Measurements from ENCODE around the gene RAD23B. TPM values are rescaled to one million over a fixed set of nuclear protein-coding genes. Genes with fewer than 3 reads are reported as not detected.

RAD23B gene
- polyA plus RNA-seq, 3 donors, result 32.5 to 63.6 (median 58.4) TPM

DNA sequence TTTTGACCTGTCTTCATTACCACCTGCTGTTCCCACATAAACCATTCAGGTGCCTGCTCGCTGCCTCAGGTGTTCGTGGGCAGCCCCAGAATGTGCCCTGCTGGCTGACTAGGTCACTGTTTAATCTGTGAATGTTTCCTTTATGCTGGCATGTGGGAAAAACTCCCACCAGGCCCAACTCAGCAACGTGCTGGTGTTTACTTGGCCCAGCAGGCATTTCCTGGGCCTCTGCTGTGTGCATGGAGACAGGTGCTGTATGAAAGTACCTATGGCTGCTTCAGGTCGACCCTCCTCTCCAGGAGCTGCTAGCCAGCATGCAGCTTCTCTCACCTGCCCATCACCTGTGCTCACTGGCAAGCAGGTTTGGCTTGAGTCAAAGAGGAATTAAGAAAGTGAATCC lies 65.8 kb downstream of the RAD23B start:
- 27 to 55% (median 55%) methylated on average over 4 of the region's 4 CpGs for WGBS, 3 donors
- no peak overlapping the region for H3K27ac ChIP-seq (ENCODE audit: low read depth, low read length)

DNA sequence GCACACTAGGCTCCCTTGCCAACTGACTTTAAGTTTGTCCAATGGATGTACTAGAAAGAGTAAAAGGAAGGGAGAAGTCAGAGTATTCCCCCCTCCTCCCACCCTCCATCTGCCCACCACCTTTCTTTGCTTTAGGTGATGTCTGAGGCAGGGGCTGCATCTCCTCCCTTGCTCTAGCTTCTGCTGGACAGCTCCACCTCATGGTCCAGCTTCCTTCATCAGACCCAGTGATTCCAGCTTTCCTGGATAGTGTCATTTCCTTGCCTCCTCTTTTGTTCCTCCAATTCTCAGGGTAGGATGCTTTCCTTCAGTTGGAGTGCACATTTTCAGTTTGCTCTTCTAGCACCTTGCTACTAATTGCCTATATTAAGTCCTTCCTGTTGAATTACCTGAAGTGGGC lies 67.4 kb downstream of the RAD23B start:
- no peak overlapping the region for H3K27ac ChIP-seq (ENCODE audit: low read depth, low read length)

DNA sequence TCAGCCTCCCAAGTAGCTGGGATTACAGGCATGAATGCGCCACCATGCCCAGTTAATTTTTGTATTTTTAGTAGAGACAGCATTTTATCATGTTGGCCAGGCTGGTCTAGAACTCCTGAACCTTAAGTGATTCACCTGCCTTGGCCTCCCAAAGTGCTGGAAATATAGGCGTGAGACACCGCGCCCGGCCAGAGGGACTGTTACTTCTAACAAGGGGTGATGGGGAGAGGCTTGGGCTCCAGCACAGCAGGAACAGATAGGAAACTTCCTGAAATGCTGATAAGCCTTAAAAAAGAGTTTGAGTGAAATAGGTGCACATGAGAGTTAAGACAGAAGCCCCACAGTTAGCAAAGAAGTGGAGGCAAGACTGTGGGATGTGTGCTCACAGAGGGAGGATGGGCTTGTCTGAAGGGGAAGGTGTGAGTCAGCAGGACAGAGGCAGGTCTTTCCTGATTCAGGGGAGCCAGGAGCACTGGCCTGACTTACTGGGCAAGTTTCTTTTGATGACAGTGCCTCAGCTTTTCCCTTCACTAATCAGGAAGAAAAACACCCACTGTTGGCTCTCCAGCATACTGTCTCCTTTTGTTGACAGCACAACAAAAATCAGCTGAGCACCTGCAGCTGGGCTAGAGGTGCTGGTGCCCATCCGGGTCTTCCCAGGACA lies 68.4 kb downstream of the RAD23B start:
- no peak overlapping the region for H3K27ac ChIP-seq (ENCODE audit: low read depth, low read length)
- WGBS, 3 donors, result 84 to 93% (median 91%) methylated on average over 6 of the region's 6 CpGs

DNA sequence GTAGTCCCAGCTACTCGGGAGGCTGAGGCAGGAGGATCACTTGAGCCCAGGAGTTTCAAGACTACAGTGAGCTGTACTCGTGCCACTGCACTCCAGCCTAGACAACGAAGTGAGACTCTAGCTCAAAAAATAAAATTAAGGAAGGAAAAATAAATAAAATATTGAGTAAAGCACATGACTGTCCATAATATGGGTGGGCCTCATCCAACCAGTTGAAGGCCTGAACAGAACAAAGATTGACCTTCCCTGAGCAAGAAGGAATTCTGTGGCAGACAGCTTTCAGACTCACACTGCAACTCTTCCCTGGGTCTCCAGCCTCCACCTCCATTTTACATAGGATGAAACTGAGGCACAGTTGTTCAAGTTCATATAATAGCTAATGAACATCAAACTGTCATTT lies 72.3 kb downstream of the RAD23B start:
- H3K27ac ChIP-seq (ENCODE audit: low read depth, low read length), result no peak overlapping the region
- WGBS, 3 donors, result 82 to 95% (median 89%) methylated on average over 3 of the region's 3 CpGs

DNA sequence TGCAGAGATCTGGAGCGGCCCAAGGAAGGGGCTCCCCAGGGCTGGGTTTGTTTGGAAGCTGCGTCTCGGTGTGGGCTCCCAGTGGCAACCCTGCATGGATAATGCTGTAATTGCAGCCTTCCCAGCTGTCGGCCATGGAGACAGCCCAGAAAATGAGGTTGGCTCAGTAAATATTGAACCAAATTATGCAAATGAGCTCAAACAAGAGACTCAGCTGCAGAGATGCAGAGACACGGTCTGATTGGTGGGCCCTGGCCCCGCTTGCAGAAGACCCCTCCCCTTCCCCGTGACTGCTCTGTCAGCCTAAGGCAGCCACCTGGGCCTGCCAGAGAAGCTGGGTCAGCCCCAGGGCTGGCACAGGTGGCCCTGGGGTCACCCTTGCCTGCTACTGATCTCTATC lies 75.9 kb downstream of the RAD23B start:
- no peak overlapping the region for H3K27ac ChIP-seq (ENCODE audit: low read depth, low read length)
- WGBS, 3 donors, result 51 to 85% (median 80%) methylated on average over 7 of the region's 7 CpGs

DNA sequence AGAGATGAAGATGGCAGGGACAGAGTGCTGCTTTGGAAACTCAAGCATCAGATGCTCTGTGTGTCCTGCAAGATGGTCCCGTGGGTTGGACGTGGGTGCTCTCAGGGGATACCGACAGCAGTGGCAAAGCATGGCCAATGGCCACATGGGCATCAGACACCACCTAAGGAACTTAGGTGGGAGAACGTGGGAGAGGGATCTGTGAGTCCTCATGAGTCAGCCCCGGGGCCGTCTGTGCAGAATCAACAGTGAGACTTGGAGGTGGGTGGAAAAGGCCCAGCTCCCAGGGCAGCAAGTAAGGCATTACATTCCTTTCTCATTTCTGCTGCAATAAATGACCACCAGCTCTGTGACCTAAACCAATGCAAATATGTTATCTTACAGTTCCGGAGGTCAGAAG lies 77.0 kb downstream of the RAD23B start:
- WGBS, 3 donors, result 75 to 89% (median 81%) methylated on average over 7 of the region's 7 CpGs
- no peak overlapping the region for H3K27ac ChIP-seq (ENCODE audit: low read depth, low read length)

DNA sequence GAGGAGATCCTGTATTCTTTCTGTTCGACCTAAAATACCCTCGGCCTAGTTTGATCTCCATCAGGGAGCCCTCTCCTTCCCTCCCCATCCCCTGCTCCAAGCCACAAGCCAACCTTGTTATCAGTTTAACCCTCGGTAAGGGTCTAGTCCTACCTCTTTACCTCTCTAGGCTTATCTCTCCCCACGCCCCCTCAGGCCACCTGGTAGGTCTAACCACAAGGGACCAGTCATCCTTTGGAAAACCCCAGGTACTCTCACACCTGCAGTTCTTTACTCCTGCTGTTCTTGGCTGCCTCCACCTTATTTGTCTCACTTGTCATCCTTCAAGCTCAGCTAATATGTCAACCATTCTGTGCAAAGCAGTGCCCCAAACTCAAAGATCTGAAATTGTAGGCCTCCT lies 78.7 kb downstream of the RAD23B start:
- H3K27ac ChIP-seq (ENCODE audit: low read depth, low read length), result no peak overlapping the region
- WGBS, 3 donors, result 65 to 92% (median 81%) methylated on average over 4 of the region's 4 CpGs

DNA sequence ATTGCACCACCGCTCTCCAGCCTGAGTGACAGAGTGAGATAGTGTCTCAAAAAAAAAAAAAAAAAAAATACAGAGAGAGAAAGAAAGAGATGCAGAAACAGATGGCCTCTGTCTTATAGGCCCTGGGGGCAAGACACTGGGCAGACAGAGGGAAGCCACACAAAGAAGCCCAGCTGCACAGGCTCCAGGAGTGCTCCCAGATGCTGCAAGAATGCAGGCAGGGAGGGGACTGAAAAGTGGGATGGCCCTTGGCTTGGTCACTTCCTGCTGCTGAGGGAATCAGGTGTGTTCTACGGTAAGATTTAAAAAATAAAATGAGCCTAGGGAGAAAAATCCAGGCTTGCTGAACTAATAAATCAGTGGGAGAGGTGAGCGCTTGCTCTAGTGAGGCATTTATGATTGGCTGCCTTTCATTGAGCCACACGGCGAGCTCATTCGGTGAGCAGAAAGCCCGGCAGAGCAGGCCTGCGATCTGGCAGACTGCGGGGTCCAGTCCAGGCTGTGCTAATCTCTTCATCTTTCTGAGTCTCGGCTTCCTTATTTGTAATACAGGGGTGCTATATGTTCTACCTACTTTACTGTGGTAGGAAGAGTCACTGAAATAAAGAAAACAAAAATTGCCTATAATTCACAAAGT lies 80.6 kb downstream of the RAD23B start:
- WGBS, 3 donors, result 71 to 81% (median 79%) methylated on average over 10 of the region's 10 CpGs
- H3K27ac ChIP-seq (ENCODE audit: low read depth, low read length), result no peak overlapping the region

DNA sequence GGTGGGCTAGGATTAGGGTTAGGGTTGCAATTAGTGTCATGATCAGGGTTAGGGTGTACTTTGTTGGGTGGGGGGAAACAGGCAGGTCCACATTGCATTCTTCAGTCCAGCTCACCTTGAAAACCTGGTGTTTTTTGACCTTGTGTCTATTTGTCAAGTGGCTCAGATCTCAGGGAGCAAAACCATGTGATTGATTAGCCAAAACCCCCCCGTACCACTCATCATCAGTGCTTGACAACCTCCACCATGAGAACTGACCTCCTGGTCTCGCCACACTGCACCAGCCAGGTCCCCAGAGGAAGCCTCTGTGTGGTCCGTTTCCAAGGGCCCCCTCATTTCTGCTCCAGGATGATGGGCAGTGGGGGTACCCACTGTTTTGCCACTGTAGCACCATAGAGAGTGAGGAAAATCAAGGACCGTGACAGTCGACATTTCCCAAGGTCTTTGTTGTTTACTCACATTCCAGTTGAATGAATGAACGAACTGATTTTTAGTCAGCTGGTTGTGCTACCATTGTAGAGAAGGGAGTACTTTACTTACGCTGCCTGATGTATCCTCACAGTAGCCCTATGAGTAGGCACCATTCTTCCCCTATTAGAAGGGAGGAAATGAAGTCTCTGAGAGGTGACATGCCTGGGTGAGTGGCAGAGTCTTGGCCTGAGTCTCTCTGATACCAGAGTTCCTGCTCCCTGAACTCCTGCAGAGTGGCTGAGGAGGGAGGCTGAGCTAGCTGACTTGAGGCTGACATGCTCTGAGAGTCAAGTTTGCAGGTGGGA lies 84.8 kb downstream of the RAD23B start:
- no peak overlapping the region for H3K27ac ChIP-seq (ENCODE audit: low read depth, low read length)
- WGBS, 3 donors, result 37 to 81% (median 81%) methylated on average over 7 of the region's 7 CpGs

DNA sequence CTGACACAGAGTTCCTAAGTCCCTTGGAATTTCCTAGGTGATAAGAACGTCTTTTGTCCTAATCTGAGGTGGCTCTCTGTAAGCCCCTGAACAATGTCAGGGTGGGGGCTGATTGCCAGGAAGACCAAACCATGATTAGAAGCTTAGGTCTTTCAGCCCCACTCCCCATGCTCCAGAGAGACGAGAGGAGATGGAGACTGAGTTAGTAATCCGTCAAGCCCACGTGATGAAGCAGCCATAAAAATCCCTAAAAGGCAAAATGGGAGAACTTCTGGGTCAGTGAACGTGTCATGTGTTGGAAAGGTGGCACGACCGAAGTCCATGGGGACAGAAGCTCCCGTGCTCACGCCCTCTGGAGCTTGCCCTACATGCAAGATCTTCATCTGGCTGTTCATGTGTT lies 85.6 kb downstream of the RAD23B start:
- no peak overlapping the region for H3K27ac ChIP-seq (ENCODE audit: low read depth, low read length)
- 70 to 80% (median 79%) methylated on average over 9 of the region's 9 CpGs for WGBS, 3 donors

DNA sequence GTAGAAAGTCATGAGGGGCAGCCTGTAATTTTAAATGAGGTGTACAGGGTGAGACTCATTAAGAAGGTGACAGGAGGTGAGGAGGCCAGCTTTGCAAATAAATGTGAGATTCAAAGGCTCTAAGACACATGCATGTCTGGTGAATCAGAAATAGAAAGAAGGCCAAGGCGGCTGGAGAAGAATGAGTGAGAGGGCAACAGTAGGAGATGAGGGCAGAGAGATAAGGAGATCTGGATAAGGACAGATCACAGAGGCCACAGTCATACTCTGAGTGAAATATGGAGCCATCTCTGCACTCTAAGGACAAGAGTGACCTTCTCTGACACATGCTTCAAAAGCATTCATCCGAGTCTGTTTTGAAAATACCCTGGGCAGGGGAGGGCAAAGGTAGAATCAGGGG lies 90.7 kb downstream of the RAD23B start:
- H3K27ac ChIP-seq (ENCODE audit: low read depth, low read length), result no peak overlapping the region
- 40 to 71% (median 69%) methylated on average over 2 of the region's 2 CpGs for WGBS, 3 donors

DNA sequence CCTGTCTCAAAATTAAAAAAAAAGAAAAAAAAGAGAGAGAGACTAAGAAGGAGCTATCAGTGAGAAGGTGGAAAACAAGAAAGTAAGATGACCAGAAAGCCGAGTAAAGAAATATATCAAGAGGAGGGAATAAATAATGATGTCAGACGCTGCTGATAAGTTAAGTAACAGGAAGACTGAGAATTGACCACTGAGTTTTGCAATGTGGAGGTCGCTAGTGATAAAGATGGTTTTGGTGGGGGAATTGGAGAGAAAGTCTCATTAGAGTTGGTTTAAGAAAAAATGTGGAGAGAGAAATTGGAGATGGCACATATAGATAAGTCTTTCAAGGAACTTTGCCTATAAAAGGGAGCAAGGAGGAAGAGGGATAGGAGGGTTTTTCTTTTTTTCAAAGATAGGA lies 91.9 kb downstream of the RAD23B start:
- 32 to 57% (median 50%) methylated on average over 3 of the region's 3 CpGs for WGBS, 3 donors
- H3K27ac ChIP-seq (ENCODE audit: low read depth, low read length), result no peak overlapping the region

DNA sequence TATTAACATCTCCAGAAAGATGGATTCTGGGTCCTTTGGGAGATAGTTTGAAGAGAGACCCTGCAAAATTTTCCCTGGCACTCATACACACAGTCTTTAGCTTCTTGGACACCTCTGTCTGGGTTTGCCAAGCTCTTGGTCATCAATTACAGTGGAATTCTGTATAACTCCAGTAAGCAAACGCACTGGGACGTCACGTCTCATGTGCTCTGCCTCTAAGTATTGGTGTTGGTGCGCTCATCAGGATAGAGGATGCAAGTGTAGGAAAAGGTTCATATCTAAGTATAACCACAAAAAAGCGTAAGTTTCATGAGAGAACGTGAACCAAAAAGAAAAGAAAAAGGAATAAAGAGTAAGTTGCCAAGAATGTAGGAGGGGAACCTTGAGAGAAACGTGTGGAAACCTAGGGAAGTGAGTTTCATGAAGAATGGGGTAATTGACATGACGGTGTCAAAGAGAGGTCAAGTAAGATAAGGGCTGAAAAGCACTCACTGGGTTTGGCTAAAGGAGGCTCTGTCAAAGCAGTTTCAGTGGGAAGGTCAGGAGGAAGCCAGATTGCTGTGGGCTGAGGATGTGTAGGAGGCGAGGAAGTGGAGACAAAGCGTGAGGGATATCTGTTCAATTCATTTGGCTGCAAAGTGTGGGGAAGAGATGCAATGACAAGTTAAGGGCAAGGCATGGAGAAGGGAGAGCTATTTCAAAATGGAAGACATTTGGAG lies 92.7 kb downstream of the RAD23B start:
- no peak overlapping the region for H3K27ac ChIP-seq (ENCODE audit: low read depth, low read length)
- 33 to 50% (median 41%) methylated on average over 10 of the region's 10 CpGs for WGBS, 3 donors

DNA sequence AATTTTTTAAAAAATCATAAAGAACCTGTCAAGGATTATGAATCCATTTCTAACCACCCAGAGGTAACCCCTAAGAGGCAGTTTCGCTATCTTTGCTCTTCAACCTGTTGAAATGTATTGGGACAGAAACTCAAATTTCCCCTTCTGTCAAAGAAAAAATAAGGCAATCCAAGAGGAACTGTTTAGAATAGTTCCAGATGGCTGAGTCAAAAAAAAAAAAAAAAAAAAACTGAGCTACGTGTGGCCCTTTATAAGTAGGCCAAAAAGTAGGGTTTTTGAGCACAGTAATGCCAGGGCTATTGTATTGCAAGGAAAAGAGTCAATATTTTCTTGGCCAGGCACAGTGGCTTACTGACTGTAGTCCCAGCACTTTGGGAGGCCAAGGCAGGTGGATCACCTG lies 94.9 kb downstream of the RAD23B start:
- 81 to 94% (median 86%) methylated on average over 2 of the region's 2 CpGs for WGBS, 3 donors

More for the DNA sequence above, 94.9 kb downstream of the RAD23B start:
- H3K27ac ChIP-seq (ENCODE audit: low read depth, low read length), result no peak overlapping the region

Other genes with a start within 250 kb of the RAD23B start
- 100 to 1,000 TPM in 2 of 3 donors, 10 to 100 TPM in 1; 11.6 to 168 (median 158) TPM for gene KLF4, start 206.5 kb downstream of the RAD23B start, polyA plus RNA-seq

Data from adipose tissue (tissue), 3 donors.